Heart right ventricle (tissue), 16 donors: ENCODE data around the gene TTYH3. TPM values are rescaled to one million over a fixed set of nuclear protein-coding genes. Genes with fewer than 3 reads are reported as not detected.

Source experiments
- ATAC-seq, 8 donors: fragments of 200-7000 bp; cut with Tn5 transposase; one replicate each; pipeline ENCODE4 v1.9.1; 2020; ENCODE audit warnings: mild to moderate bottlenecking in 8 of 8, moderate library complexity in 8 of 8, moderate number of reproducible peaks in 1 of 8
- DNase-seq, 2 donors: peaks; one replicate each; pipeline ENCODE4 v3.0.0-alpha.2; 2020
- H3K27ac ChIP-seq, 10 donors: fragments of 200-600 bp; sonication (generic) in 2 of 10; one replicate each; pipeline versions ENCODE4 v1.5.0 to v1.8.0; 2020 to 2022; ENCODE audit warnings: mild to moderate bottlenecking in 3 of 10
- H3K27me3 ChIP-seq, 7 donors: fragments of 200-600 bp; one replicate each; pipeline ENCODE4 v1.8.0; 2021 to 2022; ENCODE audit warnings: mild to moderate bottlenecking in 2 of 7
- H3K36me3 ChIP-seq, 9 donors: fragments of 200-600 bp; sonication (generic) in 1 of 9; one replicate each; pipeline versions ENCODE4 v1.5.0 to v1.8.0; 2020 to 2022; ENCODE audit warnings: mild to moderate bottlenecking in 2 of 9
- H3K4me1 ChIP-seq, 9 donors: fragments of 200-600 bp; sonication (generic) in 1 of 9; one replicate each; pipeline versions ENCODE4 v1.5.0 to v1.8.0; 2020 to 2022; ENCODE audit warnings: mild to moderate bottlenecking in 4 of 9
- H3K4me3 ChIP-seq, 10 donors: fragments of 200-600 bp; sonication (generic) in 2 of 10; one replicate each; pipeline versions ENCODE4 v1.5.0 to v1.8.0; 2020 to 2022; ENCODE audit warnings: mild to moderate bottlenecking in 7 of 10, moderate library complexity in 2 of 10
- H3K9me3 ChIP-seq, 11 donors: fragments of 200-600 bp in 10 of 11; sonication (generic) in 2 of 11; one replicate each; pipeline versions ENCODE4 v1.5.0 to v1.8.0; 2013 to 2022; ENCODE audit warnings: mild to moderate bottlenecking in 2 of 11, control low read depth in 1 of 11, moderate library complexity in 1 of 11
- WGBS, 2 donors: extraction: QIAGEN DNeasy Blood & Tissue Kit; methylation state at CpG; one replicate each; pipeline ENCODE4 v1.1.7; 2013; ENCODE audit warnings: inconsistent platforms in 1 of 2; 5-methylcytosine and 5-hydroxymethylcytosine counted together
- intact Hi-C, 10 donors: fragments of 100-400 bp; cut with DNase I; formaldehyde crosslinking; loops; one replicate each; pipeline versions ENCODE4 v1.11.1 to v1.14.2; 2022
- polyA plus RNA-seq, 2 donors: library from polyadenylated mRNA; stranded (reverse); fragments of 200-250 nt; gene quantifications; one replicate each; pipeline ENCODE4 v1.2.3, GENCODE V29; 2013
- total RNA-seq, 10 donors: library from RNA; stranded (reverse); fragmentation: NEBNext Ultra II Directional in 3 of 10; extraction: Animal tissue kit (Norgen Biotek cat#: 25700) in 3 of 10; gene quantifications; one replicate each; pipeline versions ENCODE4 v1.2.1 to v1.2.4, GENCODE V29; 2021 to 2023
- TF ChIP-seq, protein P1 (sequence below), 9 donors: fragments of 200-600 bp; sonication (generic) in 2 of 9; IDR thresholded peaks; one replicate each; pipeline versions ENCODE4 v1.5.0 to v1.8.0; 2021 to 2022; ENCODE audit warnings: antibody characterized with exemption in 9 of 9, mild to moderate bottlenecking in 5 of 9, moderate library complexity in 1 of 9
- donor health status: Arrhythmogenic right ventricular cardiomyopathy.
- donor health status: ischemic (EF 13 %, LVEDD 7.1; RV severe dilation, severe dysfunction).
- donor health status: healthy with polysubstance abuse.
- donor health status: DM: no; HTN: yes; CAD: no.
- donor health status: DM: no; HTN: no; CAD: no.
- donor health status: ischemic (EF 25% LVEDD 6.9; RV normal size, moderate dysfunction).
- donor health status: ischemic (EF 25% LVEDD 5.7; RV mildly dilated, moderate dysfunction).
- donor health status: healthy.
- donor health status: DM: yes; HTN: yes; CAD: no.
- donor health status: Ischemic cardiomyopathy.
- donor health status: ischemic (EF 35%, LVEDD 5.7; RV mildly dilated, moderate dysfunction).
- donor health status: nonischemic (EF 11% LVEDD 7.7; RV severe dilation, severe dysfunction).
- donor health status: DM: yes; HTN: yes; CAD: no.
- donor health status: PGD.
- donor health status: ischemic (EF 29% LVEDD 5.4; RV normal size, mild dysfunction).
- donor health status: nonischemic (EF 23%, LVEDD 6.1; RV moderate dilation, normal function).

Gene TTYH3
- total and polyA plus RNA-seq, 12 donors, result 7.0 to 37.5 (median 9.0) TPM

GRCh38 chr7:2654059-2654458 is 22.3 kb downstream of the TTYH3 start:
- Histone ChIP-seq H3K36me3 (peaks cover 0 to 86% (median 13%) of the 10 kb centered on the region in 9 donors), H3K27me3 (no peaks in the 10 kb centered on the region), H3K4me3 (no peak overlapping the region), H3K4me1 (no peaks in the 10 kb centered on the region), H3K9me3 (no peaks in the 10 kb centered on the region), H3K27ac (no peak overlapping the region)
- intact Hi-C loops, result no loop called here
- ATAC-seq, result no peak
- DNase-seq, result no peak
- WGBS, 2 donors, result 57 to 76% methylated on average over 5 of the region's 5 CpGs
- TF ChIP-seq, protein P1, sequence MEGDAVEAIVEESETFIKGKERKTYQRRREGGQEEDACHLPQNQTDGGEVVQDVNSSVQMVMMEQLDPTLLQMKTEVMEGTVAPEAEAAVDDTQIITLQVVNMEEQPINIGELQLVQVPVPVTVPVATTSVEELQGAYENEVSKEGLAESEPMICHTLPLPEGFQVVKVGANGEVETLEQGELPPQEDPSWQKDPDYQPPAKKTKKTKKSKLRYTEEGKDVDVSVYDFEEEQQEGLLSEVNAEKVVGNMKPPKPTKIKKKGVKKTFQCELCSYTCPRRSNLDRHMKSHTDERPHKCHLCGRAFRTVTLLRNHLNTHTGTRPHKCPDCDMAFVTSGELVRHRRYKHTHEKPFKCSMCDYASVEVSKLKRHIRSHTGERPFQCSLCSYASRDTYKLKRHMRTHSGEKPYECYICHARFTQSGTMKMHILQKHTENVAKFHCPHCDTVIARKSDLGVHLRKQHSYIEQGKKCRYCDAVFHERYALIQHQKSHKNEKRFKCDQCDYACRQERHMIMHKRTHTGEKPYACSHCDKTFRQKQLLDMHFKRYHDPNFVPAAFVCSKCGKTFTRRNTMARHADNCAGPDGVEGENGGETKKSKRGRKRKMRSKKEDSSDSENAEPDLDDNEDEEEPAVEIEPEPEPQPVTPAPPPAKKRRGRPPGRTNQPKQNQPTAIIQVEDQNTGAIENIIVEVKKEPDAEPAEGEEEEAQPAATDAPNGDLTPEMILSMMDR (IDR thresholded peaks at IDR 0.05), result no peak

DNA sequence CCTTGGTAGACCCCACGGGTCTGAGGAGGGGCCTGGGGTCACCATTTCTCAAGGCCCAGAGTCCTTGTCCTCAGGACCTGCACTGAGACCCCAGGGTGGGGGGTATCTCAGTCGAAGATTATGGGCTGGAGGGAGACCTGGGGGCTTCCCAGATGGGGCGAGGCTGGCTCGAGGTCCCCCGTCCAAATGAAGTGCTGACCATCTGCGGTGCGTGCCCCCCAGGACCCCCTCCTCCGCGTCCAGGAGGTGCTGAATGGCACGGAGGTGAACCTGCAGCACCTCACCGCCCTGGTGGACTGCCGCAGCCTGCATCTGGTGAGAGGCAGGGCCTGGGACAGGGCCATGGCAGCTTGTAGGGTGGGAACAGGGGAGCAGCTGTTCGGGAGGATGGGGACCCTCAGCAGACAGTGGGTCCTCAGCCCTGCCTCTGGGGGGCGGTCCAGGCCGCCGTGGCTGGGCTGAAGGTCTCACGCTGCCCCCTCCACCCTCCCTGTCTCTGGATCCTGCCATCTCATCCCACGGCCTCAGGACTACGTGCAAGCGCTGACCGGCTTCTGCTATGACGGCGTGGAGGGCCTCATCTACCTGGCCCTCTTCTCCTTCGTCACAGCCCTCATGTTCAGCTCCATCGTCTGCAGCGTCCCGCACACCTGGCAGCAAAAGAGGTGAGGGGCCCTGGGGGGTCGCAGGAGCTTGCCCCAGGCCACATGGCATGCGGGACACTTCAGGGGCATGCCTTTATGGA is 24.3 kb downstream of the TTYH3 start:
- intact Hi-C loops, result no loop called here
- peaks cover 0 to 86% (median 13%) of the 10 kb centered on the region in 9 donors for H3K36me3 ChIP-seq
- no peak for DNase-seq

GRCh38 chr7:2657208-2657607 is 25.4 kb downstream of the TTYH3 start:
- Histone ChIP-seq H3K9me3 (no peaks in the 10 kb centered on the region), H3K36me3 (peaks cover 0 to 86% (median 13%) of the 10 kb centered on the region in 9 donors), H3K4me3 (no peak overlapping the region), H3K27ac (no peak overlapping the region), H3K27me3 (no peaks in the 10 kb centered on the region), H3K4me1 (peaks cover 0 to under 1% (median 0%) of the 10 kb centered on the region in 9 donors)
- 47 to 98% methylated on average over 2 of the region's 2 CpGs for WGBS, 2 donors
- intact Hi-C loops, result no loop called here
- no peak for ATAC-seq
- no peak for DNase-seq
- TF ChIP-seq, protein P1 (IDR thresholded peaks at IDR 0.05), result no peak

More for the DNA sequence above, 24.3 kb downstream of the TTYH3 start:
- no peak overlapping the region for H3K27ac ChIP-seq
- no peaks in the 10 kb centered on the region for H3K27me3 ChIP-seq
- H3K4me1 ChIP-seq, result no peaks in the 10 kb centered on the region
- TF ChIP-seq, protein P1 (IDR thresholded peaks at IDR 0.05), result no peak
- no peaks in the 10 kb centered on the region for H3K9me3 ChIP-seq
- no peak overlapping the region for H3K4me3 ChIP-seq
- ATAC-seq, result no peak
- 94 to 96% methylated on average over 29 of the region's 29 CpGs for WGBS, 2 donors

DNA sequence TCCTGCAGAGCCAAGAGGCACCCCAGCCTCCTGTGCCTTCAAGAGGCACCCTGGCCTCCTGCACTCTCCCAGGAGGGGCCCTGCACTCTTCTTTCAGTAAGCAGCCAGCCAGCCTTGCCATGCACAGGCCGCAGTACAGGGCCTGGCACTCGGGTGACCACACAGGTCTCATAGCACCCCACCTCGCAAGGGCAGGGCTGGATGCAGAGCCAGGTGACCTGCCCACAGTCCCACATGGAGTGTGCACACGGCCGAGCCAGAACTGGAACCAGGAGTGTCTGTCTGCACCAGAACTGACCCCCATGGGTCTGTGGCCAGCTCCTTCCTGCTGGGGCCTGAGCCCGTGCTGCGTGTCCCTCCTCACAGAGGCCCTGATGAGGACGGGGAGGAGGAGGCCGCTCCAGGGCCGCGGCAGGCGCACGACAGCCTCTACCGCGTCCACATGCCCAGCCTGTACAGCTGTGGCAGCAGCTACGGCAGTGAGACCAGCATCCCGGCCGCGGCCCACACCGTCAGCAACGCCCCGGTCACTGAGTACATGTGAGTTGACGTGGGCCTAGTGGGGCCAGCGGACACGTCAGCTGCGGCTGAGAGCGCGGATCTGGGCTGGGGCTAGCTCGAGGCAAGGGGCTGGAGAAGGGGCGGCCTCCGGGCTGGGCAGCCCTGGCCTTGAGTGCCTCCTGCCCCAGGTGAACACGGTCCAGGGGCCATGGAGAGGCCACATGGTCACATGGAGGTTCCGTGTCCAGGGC is 26.3 kb downstream of the TTYH3 start:
- WGBS, 2 donors, result 96% methylated on average over 33 of the region's 33 CpGs
- TF ChIP-seq, protein P1 (IDR thresholded peaks at IDR 0.05), result no peak
- Histone ChIP-seq H3K27ac (no peak overlapping the region), H3K4me3 (no peak overlapping the region), H3K36me3 (peaks cover 0 to 85% (median 13%) of the 10 kb centered on the region in 9 donors), H3K4me1 (peaks cover 4 to 10% (median 8%) of the 10 kb centered on the region in 9 donors), H3K9me3 (no peaks in the 10 kb centered on the region), H3K27me3 (no peaks in the 10 kb centered on the region)
- ATAC-seq, result no peak
- peak in 1 of 2 donors; percentile 18 for DNase-seq
- intact Hi-C loops, result no loop called here
